Activated gamma-delta T cell (primary cell): Measurements from ENCODE around the gene RDH13.
"Not testable (repeated sequence)": the region's sequence is repeated elsewhere in the genome, so short reads cannot be mapped to it uniquely, and the experiment has no call there.

ENCODE experiments used
- DNase-seq: peaks from one replicate; lab custom pipeline; 2025; lab: John Stamatoyannopoulos, UW

The RDH13 gene

DNA sequence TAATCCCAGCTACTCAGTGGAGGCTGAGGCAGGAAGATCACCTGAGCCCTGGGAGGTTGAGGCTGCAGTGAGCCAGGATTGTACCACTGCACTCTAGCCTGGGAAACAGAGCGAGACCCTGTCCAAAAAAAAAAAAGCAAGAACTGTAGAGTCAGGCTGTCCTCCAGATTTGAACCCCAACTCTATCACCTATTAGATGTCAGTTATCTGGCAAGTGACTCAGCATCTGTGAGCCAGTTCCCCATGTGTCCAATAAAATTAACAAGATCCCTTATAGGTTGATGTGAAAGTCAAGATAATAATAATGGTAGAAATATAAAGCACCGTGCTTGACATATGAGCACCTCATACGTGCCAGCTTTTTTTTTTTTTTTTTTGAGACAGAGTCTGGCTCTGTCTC is 46.9 kb downstream of the RDH13 start:
- no peak for DNase-seq

DNA sequence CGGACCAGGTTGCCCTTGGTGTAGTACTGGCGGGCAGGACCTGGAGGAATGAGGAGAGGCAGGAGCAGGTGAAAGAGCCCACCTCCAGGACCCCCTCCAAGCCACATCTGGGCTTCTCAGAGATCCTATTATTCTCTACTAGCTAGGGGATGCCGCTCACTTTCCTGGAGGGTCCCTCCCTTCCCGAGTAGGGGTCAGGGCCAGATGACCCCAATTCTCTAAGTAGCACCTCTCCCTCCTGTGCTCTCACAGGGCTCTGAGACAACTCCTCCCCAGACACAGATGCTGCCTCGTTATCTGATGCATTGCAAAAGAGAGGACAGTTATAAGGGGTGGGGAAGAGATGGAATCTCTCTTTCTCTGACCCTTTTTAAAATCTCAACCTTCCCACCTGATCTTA is 47.8 kb downstream of the RDH13 start:
- no peak for DNase-seq

- no peak for DNase-seq
These were observed 48.2 kb downstream of the RDH13 start for GRCh38 chr19:55014714-55015113.

GRCh38 chr19:55013596-55013995 is 49.4 kb downstream of the RDH13 start:
- DNase-seq, result no peak

DNA sequence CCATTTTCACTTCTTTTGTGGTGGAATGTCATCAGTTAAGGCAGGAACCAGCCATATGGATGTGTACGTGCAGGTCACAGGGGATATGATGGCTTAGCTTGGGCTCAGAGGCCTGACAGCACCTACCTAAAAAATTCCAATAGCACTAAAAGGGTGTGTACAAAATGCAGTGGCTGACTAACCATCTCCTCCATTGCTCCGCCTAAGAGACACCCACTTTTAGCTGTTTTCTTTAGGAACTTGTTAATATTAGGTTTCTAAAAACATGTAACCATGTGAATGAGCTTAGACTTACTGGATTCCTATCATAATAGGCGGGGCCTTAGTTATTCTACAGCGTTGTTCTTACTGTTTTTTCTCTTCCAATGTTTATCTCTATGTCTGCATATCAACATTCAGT is 50.6 kb downstream of the RDH13 start:
- no peak for DNase-seq

DNA sequence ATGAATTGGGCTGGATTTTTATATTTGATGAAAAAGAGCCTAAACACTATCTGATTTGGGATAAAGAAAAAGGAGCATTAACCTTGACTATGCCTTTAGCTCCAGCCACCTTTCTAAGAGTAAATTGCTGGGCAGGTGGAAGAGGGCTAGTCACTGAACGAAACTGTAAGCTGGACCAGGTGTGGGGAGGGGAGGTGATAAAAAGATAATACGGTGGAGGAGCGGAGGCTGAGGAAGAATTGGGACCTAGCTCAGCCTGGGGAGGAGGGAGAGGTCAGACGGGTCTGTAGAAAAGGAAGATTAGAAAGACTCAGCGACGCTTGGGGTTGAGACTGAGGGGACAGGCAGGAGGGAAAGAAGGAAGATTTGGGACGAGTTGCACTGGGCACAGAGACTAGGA is 52.4 kb downstream of the RDH13 start:
- DNase-seq, result not testable (repeated sequence)

GRCh38 chr19:55008781-55009180 is 54.2 kb downstream of the RDH13 start:
- not testable (repeated sequence) for DNase-seq

GRCh38 chr19:55008189-55008588 is 54.8 kb downstream of the RDH13 start:
- not testable (repeated sequence) for DNase-seq

DNA sequence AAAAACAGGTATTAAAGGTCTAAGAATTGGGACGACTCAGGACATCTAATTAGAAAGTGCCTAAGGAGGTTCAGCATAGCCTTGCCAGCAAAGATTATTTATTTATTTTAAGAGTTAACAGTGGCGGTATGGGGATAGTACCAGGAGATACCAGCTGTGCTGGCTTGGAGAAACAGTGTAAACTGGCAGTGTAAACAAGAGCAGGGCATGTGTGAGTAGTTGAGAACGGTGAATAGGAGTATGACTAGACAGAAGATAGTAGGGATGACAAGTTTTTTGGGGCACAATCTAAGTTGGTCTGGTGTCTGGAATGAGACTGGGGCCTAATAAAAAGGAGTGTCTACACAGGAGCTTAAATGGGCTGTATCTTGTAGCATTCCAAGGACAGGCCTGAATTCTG is 55.4 kb downstream of the RDH13 start:
- not testable (repeated sequence) for DNase-seq

DNA sequence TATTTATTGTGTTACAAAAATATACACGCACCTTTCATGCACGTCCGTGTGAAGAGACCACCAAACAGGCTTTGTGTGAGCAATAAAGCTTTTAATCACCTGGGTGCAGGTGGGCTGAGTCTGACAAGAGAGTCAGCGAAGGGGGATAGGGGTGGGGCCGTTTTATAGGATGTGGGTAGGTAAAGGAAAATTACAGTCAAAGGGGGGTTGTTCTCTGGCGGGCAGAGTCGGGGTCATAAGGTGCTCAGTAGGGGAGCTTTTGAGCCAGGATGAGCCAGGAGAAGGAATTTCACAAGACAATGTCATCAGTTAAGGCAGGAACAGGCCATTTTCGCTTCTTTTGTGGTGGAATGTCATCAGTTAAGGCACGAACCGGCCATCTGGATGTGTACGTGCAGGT is 56.2 kb downstream of the RDH13 start:
- not testable (repeated sequence) for DNase-seq

DNA sequence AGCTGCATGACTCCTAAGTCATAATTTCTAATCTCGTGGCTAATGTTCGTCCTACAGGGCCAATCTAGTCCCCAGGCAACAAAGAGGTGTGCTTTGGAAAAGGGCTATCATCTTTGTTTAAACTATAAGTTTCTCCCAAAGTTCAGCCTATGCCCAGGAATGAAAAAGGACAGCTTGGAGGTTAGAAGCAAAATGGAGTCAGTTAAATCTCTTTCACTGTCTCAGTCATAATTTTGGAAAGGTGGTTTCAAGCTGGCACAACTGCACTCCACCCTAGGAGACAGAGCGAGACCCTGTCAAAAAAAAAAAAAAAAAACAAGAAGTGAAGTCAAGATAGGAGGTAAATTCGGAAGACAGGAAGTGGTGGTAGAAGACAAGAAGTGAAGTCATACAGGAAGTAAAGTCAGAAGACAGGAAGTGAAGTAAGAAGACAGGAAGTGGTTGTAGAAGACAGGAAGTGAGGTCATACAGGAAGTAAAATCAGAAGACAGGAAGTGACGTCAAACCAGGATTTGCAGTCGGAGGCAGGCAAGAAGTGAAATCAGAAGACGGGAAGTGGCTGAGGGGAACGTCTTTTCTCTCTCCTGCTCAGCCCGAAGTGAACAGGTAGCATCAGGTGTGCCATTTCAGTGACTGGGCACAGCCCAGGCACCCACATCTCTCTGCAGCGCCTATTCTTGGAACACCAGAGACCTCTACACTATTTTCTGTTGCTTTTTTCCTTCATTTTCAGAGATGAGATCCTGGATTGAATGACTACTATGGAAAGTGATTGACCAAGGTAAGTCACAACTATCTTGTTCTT is 57.1 kb downstream of the RDH13 start:
- no peak for DNase-seq

- no peak for DNase-seq
These were observed 62.2 kb downstream of the RDH13 start for GRCh38 chr19:55000761-55001160.

DNA sequence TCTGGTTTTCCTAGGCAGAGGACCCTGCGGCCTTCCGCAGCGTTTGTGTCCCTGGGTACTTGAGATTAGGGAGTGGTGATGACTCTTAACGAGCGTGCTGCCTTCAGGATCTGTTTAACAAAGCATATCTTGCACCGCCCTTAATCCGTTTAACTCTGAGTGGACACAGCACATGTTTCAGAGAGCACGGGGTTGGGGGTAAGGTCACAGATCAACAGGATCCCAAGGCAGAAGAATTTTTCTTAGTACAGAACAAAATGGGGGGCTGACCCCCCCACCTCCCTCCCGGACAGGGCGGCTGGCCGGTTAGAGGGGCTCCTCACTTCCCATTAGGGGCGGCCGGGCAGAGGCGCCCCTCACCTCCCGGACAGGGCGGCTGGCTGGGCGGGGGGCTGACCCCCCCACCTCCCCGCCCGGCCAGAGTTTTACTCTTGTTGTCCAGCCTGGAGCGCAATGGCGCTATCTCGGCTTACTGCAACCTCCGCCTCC is 64.2 kb downstream of the RDH13 start:
- not testable (repeated sequence) for DNase-seq

DNA sequence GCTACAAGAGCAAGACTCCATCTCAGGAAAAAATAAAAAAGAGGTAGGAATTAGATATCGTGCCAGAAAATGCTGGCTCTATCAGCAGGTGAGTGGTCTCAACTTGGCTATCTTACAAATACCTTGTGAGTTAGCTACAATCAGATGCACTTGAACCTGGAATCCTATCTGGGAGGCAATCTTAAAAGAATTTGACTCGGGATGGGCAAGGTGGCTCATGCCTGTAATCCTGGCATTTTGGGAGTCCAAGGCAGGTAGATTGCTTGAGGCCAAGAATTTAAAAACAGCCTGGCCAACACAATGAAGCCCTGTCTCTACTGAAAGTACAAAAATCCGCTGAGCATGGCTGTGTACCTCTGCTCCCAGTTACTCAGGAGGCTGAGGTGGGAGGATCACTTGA is 67.4 kb downstream of the RDH13 start:
- no peak for DNase-seq
